Activated CD4-positive, alpha-beta T cell treated with anti-CD3 and anti-CD28 coated beads, Interleukin-2, amount 10 ng/mL, durations not matched to agents 24 days and 14 days (primary cell): Measurements from ENCODE around the gene STX5. TPM values are rescaled to one million over a fixed set of nuclear protein-coding genes. Genes with fewer than 3 reads are reported as not detected.
"Not testable (repeated sequence)": the region's sequence is repeated elsewhere in the genome, so short reads cannot be mapped to it uniquely, and the experiment has no call there.

Experiments used
- DNase-seq: peaks from one replicate; pipeline ENCODE4 v3.0.0; 2022
- H3K27ac Mint-ChIP-seq: one replicate; pipeline ENCODE4 v1.8.0; 2022; ENCODE audit warnings: mild to moderate bottlenecking, mixed read lengths
- H3K27me3 Mint-ChIP-seq: one replicate; pipeline ENCODE4 v1.8.0; 2022; ENCODE audit warnings: mixed read lengths
- H3K36me3 Mint-ChIP-seq: one replicate; pipeline ENCODE4 v1.8.0; 2022; ENCODE audit warnings: low read depth, mild to moderate bottlenecking, mixed read lengths
- H3K4me1 Mint-ChIP-seq: one replicate; pipeline ENCODE4 v1.8.0; 2021; ENCODE audit warnings: mixed read lengths
- H3K4me3 Mint-ChIP-seq: one replicate; pipeline ENCODE4 v1.8.0; 2022; ENCODE audit warnings: mild to moderate bottlenecking, moderate library complexity, mixed read lengths
- H3K9me3 Mint-ChIP-seq: one replicate; pipeline ENCODE4 v1.8.0; 2021; ENCODE audit warnings: mixed read lengths
- intact Hi-C: fragments of 100-400 bp; cut with micrococcal nuclease; formaldehyde crosslinking; loops from one replicate; pipeline ENCODE4 v1.15.1; 2023
- total RNA-seq: library from RNA; stranded (reverse); gene quantifications from 2 replicates; pipeline ENCODE4 v1.2.3, GENCODE V29; 2022

STX5 gene
- total RNA-seq, 1 donor from 2014 or later: 28.1 TPM

DNA sequence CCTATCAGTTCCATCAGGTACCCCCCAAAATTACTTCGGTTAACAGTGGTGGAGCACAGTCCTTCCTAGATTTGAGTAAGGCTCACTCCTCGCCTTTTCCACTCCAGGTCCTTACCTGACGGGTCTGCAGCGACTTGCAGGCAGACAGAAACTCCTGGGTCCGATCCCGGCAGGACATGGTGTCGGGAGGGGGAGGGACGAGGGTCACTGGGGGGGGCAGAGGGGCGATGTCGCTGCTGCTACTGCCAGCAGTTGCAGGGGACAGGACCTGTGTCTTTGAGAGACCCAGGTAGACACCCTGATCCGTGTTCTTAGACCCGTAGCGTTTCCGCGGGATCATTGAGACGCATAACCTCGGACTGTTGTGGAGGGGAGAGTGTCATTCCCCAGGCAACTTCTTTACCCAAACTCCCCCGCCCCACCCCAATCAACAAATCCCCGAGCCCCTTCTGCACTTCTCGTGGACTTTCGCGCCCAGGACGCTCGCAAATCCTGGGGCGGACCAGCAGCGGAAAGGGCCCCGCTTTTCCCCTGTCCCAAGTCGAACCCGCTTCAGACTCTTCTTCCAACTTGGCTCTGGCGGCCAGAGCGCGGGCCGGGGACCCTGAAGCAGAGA lies 839 bp downstream of the STX5 start:
- DNase-seq: no peak
- intact Hi-C loops: loop anchor here (1.0 to 5.0 kb wide), 2 partner anchors 26 to 239 kb away; partner anchors contain the start of genes NXF1 and TUT1
- Mint-ChIP-seq H3K4me1 (peaks cover 34% of the 10 kb centered on the region), H3K36me3 (peaks cover 39% of the 10 kb centered on the region), H3K27ac (peak overlapping the region; percentile 97), H3K9me3 (no peaks in the 10 kb centered on the region), H3K27me3 (no peaks in the 10 kb centered on the region), H3K4me3 (peak overlapping the region; percentile 89)

GRCh38 chr11:62828130-62828529 lies 3.7 kb downstream of the STX5 start:
- H3K27me3 Mint-ChIP-seq, DNase-seq, intact Hi-C loops, H3K27ac Mint-ChIP-seq, H3K4me3 Mint-ChIP-seq, H3K9me3 Mint-ChIP-seq: not testable (repeated sequence)
- Mint-ChIP-seq H3K36me3 (peaks cover 40% of the 10 kb centered on the region), H3K4me1 (peaks cover 21% of the 10 kb centered on the region)

DNA sequence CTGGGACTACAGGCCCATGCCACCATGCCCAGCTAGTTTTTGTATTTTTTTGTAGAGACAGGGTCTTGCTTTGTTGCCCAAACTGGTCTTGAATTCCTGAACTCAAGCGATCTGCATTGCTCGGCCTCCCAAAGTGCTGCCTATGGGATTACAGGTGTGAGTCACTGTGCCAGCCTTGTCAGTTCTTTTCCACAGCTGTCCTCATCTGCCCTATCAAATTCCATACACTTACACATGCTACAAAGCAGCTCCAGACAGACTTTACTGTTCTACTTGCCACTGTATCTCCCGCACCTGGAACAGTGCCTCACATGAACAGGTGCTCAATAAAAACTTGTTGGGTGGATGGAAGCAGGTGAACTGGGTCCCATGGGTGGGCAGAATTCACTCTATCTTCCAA lies 8.2 kb downstream of the STX5 start:
- Mint-ChIP-seq H3K4me3 (no peak overlapping the region), H3K36me3 (peaks cover 49% of the 10 kb centered on the region), H3K27me3 (no peaks in the 10 kb centered on the region), H3K9me3 (no peaks in the 10 kb centered on the region), H3K27ac (no peak overlapping the region), H3K4me1 (no peaks in the 10 kb centered on the region)
- intact Hi-C loops: no loop called here
- no peak for DNase-seq

DNA sequence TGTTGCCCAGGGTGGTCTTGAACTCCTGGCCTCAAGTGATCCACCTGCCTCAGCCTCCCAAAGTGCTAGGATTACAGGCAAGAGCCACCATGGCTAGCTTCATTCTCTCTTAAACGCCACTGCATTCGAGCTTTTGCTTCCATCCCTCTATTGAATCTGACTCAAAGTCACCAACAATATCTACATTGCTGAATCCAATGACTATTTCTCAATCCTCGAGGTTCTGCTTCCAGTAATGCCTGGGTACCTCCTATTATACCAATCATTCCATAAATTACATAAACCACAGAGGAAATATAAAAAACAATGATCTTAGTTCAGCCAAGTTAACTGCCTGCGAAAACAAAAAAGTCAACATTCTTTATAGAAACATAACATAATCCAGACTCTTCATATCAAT lies 14.7 kb downstream of the STX5 start:
- Mint-ChIP-seq H3K4me1 (peaks cover 2% of the 10 kb centered on the region), H3K27me3 (no peaks in the 10 kb centered on the region), H3K27ac (no peak overlapping the region), H3K9me3 (no peaks in the 10 kb centered on the region), H3K4me3 (no peak overlapping the region), H3K36me3 (peaks cover 23% of the 10 kb centered on the region)
- no peak for DNase-seq
- intact Hi-C loops: no loop called here

GRCh38 chr11:62816557-62816956 lies 15.3 kb downstream of the STX5 start:
- intact Hi-C loops: no loop called here
- Mint-ChIP-seq H3K27me3 (no peaks in the 10 kb centered on the region), H3K36me3 (peaks cover 23% of the 10 kb centered on the region), H3K4me1 (peaks cover 2% of the 10 kb centered on the region), H3K4me3 (no peak overlapping the region), H3K9me3 (no peaks in the 10 kb centered on the region), H3K27ac (no peak overlapping the region)
- DNase-seq: no peak

DNA sequence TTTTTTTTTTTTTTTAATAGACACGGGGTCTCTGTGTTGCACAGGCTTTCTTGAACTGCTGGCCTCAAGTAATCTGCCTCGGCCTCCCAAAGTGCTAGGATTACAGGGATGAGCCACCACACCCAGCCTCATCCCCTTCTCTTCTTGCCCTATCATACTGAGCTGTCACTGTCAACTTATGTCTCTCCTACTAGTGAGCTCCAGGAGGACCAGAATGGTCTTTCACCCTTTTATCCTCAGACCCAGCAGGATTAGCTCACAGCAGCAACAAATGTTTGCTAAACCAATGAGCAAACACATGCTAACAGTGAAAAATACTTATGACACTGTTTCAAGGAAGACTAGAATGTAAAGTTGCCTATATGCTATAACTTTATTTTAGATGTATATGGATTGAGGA lies 20.2 kb downstream of the STX5 start:
- Mint-ChIP-seq H3K4me3 (no peak overlapping the region), H3K36me3 (peaks cover 11% of the 10 kb centered on the region), H3K9me3 (no peaks in the 10 kb centered on the region), H3K4me1 (peaks cover 2% of the 10 kb centered on the region), H3K27me3 (no peaks in the 10 kb centered on the region), H3K27ac (no peak overlapping the region)
- intact Hi-C loops: no loop called here
- no peak for DNase-seq

- no peak for DNase-seq
- Mint-ChIP-seq H3K27ac (no peak overlapping the region), H3K36me3 (peaks cover 9% of the 10 kb centered on the region), H3K4me1 (peaks cover 6% of the 10 kb centered on the region), H3K9me3 (no peaks in the 10 kb centered on the region), H3K27me3 (no peaks in the 10 kb centered on the region), H3K4me3 (no peak overlapping the region)
- intact Hi-C loops: no loop called here
These were observed 21.1 kb downstream of the STX5 start for GRCh38 chr11:62810748-62811147.

- Mint-ChIP-seq H3K27ac (peak overlapping the region; percentile 76), H3K36me3 (peaks cover 32% of the 10 kb centered on the region), H3K4me1 (peaks cover 28% of the 10 kb centered on the region), H3K4me3 (peak overlapping the region; percentile 100), H3K9me3 (no peaks in the 10 kb centered on the region), H3K27me3 (no peaks in the 10 kb centered on the region)
- no peak for DNase-seq
- intact Hi-C loops: no loop called here
These were observed 25.2 kb downstream of the STX5 start for GRCh38 chr11:62806611-62807121.

- intact Hi-C loops: loop anchor here (1.0 to 2.0 kb wide), 7 partner anchors 20 to 77 kb away; partner anchors contain the start of genes SLC3A2, TAF6L, TTC9C and WDR74
- no peaks in the 10 kb centered on the region for H3K27me3 Mint-ChIP-seq
- peaks cover 30% of the 10 kb centered on the region for H3K4me1 Mint-ChIP-seq
- DNase-seq: peak; percentile 71
- H3K9me3 Mint-ChIP-seq: no peaks in the 10 kb centered on the region
- H3K36me3 Mint-ChIP-seq: peaks cover 38% of the 10 kb centered on the region
- peak overlapping the region; percentile 95 for H3K27ac Mint-ChIP-seq
- peak overlapping the region; percentile 100 for H3K4me3 Mint-ChIP-seq
These were observed 25.9 kb downstream of the STX5 start for GRCh38 chr11:62805961-62806441.

GRCh38 chr11:62805076-62805892 lies 26.6 kb downstream of the STX5 start, which contains the start of gene NXF1:
Gene NXF1, minus strand, starts transcription at chr11:62805440. Its CDS starts 84 bp downstream, at chr11:62805356.
- Mint-ChIP-seq H3K9me3 (no peaks in the 10 kb centered on the region), H3K36me3 (peaks cover 43% of the 10 kb centered on the region), H3K27ac (peak within 1 kb of the TSS; percentile 95), H3K4me3 (peak within 1 kb of the TSS; percentile 100), H3K27me3 (no peaks in the 10 kb centered on the region), H3K4me1 (peaks cover 30% of the 10 kb centered on the region)
- intact Hi-C loops: loop anchor here (1.0 to 2.0 kb wide), 7 partner anchors 19 to 76 kb away; partner anchors contain the start of genes SLC3A2, TAF6L, TTC9C and WDR74
- DNase-seq: peak; percentile 99

GRCh38 chr11:62804310-62805075 lies 27.4 kb downstream of the STX5 start:
- no peaks in the 10 kb centered on the region for H3K9me3 Mint-ChIP-seq
- H3K4me1 Mint-ChIP-seq: peaks cover 30% of the 10 kb centered on the region
- H3K27ac Mint-ChIP-seq: peak overlapping the region; percentile 95
- peaks cover 49% of the 10 kb centered on the region for H3K36me3 Mint-ChIP-seq
- intact Hi-C loops: loop anchor here (1.0 to 2.0 kb wide), 8 partner anchors 12 to 76 kb away; partner anchors contain the start of genes SLC3A2, TAF6L, TMEM223 and TTC9C
- no peak for DNase-seq
- no peaks in the 10 kb centered on the region for H3K27me3 Mint-ChIP-seq
- peak overlapping the region; percentile 100 for H3K4me3 Mint-ChIP-seq

GRCh38 chr11:62801071-62801470 lies 30.8 kb downstream of the STX5 start:
- Mint-ChIP-seq H3K4me3 (no peak overlapping the region), H3K36me3 (peaks cover 70% of the 10 kb centered on the region), H3K27me3 (no peaks in the 10 kb centered on the region), H3K27ac (no peak overlapping the region), H3K4me1 (peaks cover 26% of the 10 kb centered on the region), H3K9me3 (no peaks in the 10 kb centered on the region)
- intact Hi-C loops: no loop called here
- DNase-seq: no peak

DNA sequence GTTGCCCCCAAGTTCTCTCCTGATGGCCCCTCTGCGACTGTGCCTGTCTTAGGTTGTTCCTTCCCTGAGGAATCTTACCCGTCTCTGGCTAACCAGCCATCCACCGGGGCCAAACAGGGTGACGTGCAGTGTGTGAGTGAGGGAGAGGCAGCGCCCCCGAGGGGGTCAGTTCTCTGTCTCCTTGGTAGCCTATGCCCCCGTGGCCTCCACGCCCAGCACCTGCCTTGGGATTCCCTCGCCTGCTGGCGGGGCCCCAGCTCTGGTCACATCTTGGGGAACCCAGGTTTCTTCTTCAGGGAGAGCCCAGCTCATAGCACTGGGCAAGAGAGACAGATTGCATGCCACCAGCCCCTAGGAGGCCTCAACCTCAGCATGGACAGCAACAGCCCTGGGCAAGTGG lies 32.4 kb downstream of the STX5 start:
- DNase-seq: no peak
- Mint-ChIP-seq H3K27ac (no peak overlapping the region), H3K9me3 (no peaks in the 10 kb centered on the region), H3K27me3 (no peaks in the 10 kb centered on the region), H3K4me3 (no peak overlapping the region), H3K4me1 (peaks cover 21% of the 10 kb centered on the region), H3K36me3 (peaks cover 82% of the 10 kb centered on the region)
- intact Hi-C loops: no loop called here
